HCT116 (cell line): ENCODE results near the gene PLCXD3. TPM values are rescaled to one million over a fixed set of nuclear protein-coding genes. Genes with fewer than 3 reads are reported as not detected.

Experiments used
- ATAC-seq: fragments of 200-7000 bp; cut with Tn5 transposase; 2 replicates; pipeline ENCODE4 v1.9.1; 2020; ENCODE audit warnings: mild to moderate bottlenecking, moderate library complexity
- BruUV-seq: library from RNA; stranded (reverse); fragments of 400-500 nt; replicated peaks from 2 replicates; lab custom pipeline; 2021; lab: Mats Ljungman, UMichigan
- CTCF ChIA-PET: fragments of 300-600 bp; sonication (Branson Sonifier 250); formaldehyde crosslinking; loops from one replicate; lab custom pipeline; 2021; ENCODE audit warnings: antibody characterized with exemption; lab: Charles Lee
- POLR2A ChIA-PET: fragments of 300-600, 350-600 bp; sonication (Branson Sonifier 250); formaldehyde crosslinking; loops from one replicate; lab custom pipeline; 2021; ENCODE audit warnings: antibody characterized with exemption; lab: Charles Lee
- RAD21 ChIA-PET, 2 experiments: fragments of 300-600 bp; sonication (Branson Sonifier 250); formaldehyde crosslinking; loops; one replicate each; lab custom pipeline; 2023; ENCODE audit warnings: low total read pairs in 2 of 2; ENCODE audit not compliant: uncharacterized antibody in 2 of 2, unreplicated experiment in 2 of 2, low non-redundant PET in 1 of 2; lab: Charles Lee
- DNase-seq: peaks from one replicate; pipeline ENCODE4 v3.0.0-alpha.2; 2010; ENCODE audit warnings: low read depth, low spot score
- H2AFZ ChIP-seq: fragments of 200-600 bp; shearing (Covaris generic), sonication (generic); 2 replicates; pipeline ENCODE4 v1.6.1; 2017; ENCODE audit warnings: low read depth, mixed run types, mixed read lengths, antibody characterized with exemption, low read length; ENCODE audit not compliant: poor library complexity, severe bottlenecking
- H3K27ac ChIP-seq: 2 replicates; pipeline ENCODE4 v1.5.1; 2012; ENCODE audit warnings: low read depth, low read length
- H3K27me3 ChIP-seq: fragments of 200-600 bp; sonication (generic); 2 replicates; pipeline ENCODE4 v1.6.1; 2016; ENCODE audit warnings: mixed run types, low read length, mixed read lengths; ENCODE audit not compliant: insufficient read depth
- H3K36me3 ChIP-seq, 2 experiments: fragments of 200-500 bp in 1 of 2; fragments of 200-600 bp in 1 of 2; sonication (Bioruptor generic) in 1 of 2; sonication (generic) in 1 of 2; 2 replicates each; pipeline versions ENCODE4 v1.5.1 to v1.6.1; 2014 to 2016; ENCODE audit warnings: low read length in 2 of 2, inconsistent platforms in 1 of 2, mixed read lengths in 1 of 2, mixed run types in 1 of 2; ENCODE audit not compliant: insufficient read depth in 2 of 2, control insufficient read depth in 1 of 2
- H3K4me1 ChIP-seq, 2 experiments: fragments of 200-600 bp in 1 of 2; sonication (generic) in 1 of 2; 2 replicates each; pipeline versions ENCODE4 v1.5.1 to v1.6.1; 2012 to 2017; ENCODE audit warnings: low read length in 2 of 2, inconsistent platforms in 1 of 2, mild to moderate bottlenecking in 1 of 2, mixed read lengths in 1 of 2, mixed run types in 1 of 2, moderate library complexity in 1 of 2; ENCODE audit not compliant: insufficient read depth in 2 of 2, control insufficient read depth in 1 of 2
- H3K4me2 ChIP-seq: fragments of 200-600 bp; sonication (generic); 2 replicates; pipeline ENCODE4 v1.6.1; 2017; ENCODE audit warnings: mixed run types, low read length, mixed read lengths
- H3K4me3 ChIP-seq, 2 experiments: fragments of 200-600 bp in 1 of 2; sonication (generic) in 1 of 2; replicated peaks in 1 of 2; 2 replicates each; pipeline ENCODE4 v1.5.1; 2011 to 2016; ENCODE audit warnings: low read length in 2 of 2, control low read depth in 1 of 2, low read depth in 1 of 2, mild to moderate bottlenecking in 1 of 2, mixed read lengths in 1 of 2, mixed run types in 1 of 2
- H3K79me2 ChIP-seq: fragments of 200-600 bp; sonication (generic); 2 replicates; pipeline ENCODE4 v1.6.1; 2017; ENCODE audit warnings: mild to moderate bottlenecking, mixed run types, low read length, moderate library complexity, mixed read lengths; ENCODE audit not compliant: insufficient read depth
- H3K9ac ChIP-seq: fragments of 200-600 bp; sonication (generic); 2 replicates; pipeline ENCODE4 v1.6.1; 2016; ENCODE audit warnings: low read length, mixed read lengths
- H3K9me2 ChIP-seq: fragments of 200-600 bp; sonication (generic), shearing (Covaris generic); 2 replicates; pipeline ENCODE4 v1.6.1; 2017; ENCODE audit warnings: mixed run types, mild to moderate bottlenecking, moderate library complexity; ENCODE audit not compliant: insufficient read depth
- H3K9me3 ChIP-seq, 2 experiments: fragments of 200-500 bp in 1 of 2; fragments of 200-600 bp in 1 of 2; sonication (Bioruptor generic) in 1 of 2; sonication (generic) in 1 of 2; 2 replicates each; pipeline ENCODE4 v1.6.1; 2014 to 2017; ENCODE audit warnings: low read length in 2 of 2, mixed read lengths in 2 of 2, inconsistent platforms in 1 of 2, low read depth in 1 of 2, mild to moderate bottlenecking in 1 of 2, mixed run types in 1 of 2, moderate library complexity in 1 of 2; ENCODE audit not compliant: control insufficient read depth in 1 of 2, insufficient read depth in 1 of 2
- H4K20me1 ChIP-seq: fragments of 200-600 bp; sonication (generic), shearing (Covaris generic); 2 replicates; pipeline ENCODE4 v1.6.1; 2017; ENCODE audit warnings: mixed run types, mild to moderate bottlenecking, moderate library complexity; ENCODE audit not compliant: insufficient read depth
- ATF3 ChIP-seq: IDR thresholded peaks from 2 replicates; pipeline ENCODE4 v1.6.1; 2012
- CBX3 ChIP-seq: IDR thresholded peaks from 2 replicates; pipeline ENCODE4 v1.6.1; 2012; ENCODE audit warnings: low read depth
- CEBPB ChIP-seq: IDR thresholded peaks from 2 replicates; pipeline ENCODE4 v1.6.1; 2012; ENCODE audit warnings: low read depth
- EGR1 ChIP-seq: IDR thresholded peaks from 2 replicates; pipeline ENCODE4 v1.6.1; 2012; ENCODE audit warnings: low read depth
- ELF1 ChIP-seq: IDR thresholded peaks from 2 replicates; pipeline ENCODE4 v1.6.1; 2012; ENCODE audit warnings: low read depth, borderline replicate concordance
- EZH2 ChIP-seq: fragments of 200-600 bp; sonication (generic); IDR thresholded peaks from 2 replicates; pipeline ENCODE4 v1.6.1; 2017; ENCODE audit warnings: antibody characterized with exemption, mixed run types
- EZH2phosphoT487 ChIP-seq: fragments of 200-600 bp; IDR thresholded peaks from 2 replicates; pipeline ENCODE4 v1.6.1; 2018; ENCODE audit warnings: antibody characterized with exemption, borderline replicate concordance
- FOSL1 ChIP-seq: IDR thresholded peaks from 2 replicates; pipeline ENCODE4 v1.6.1; 2012; ENCODE audit warnings: low read depth
- JUND ChIP-seq: IDR thresholded peaks from 2 replicates; pipeline ENCODE4 v1.6.1; 2012
- MAX ChIP-seq: IDR thresholded peaks from 2 replicates; pipeline ENCODE4 v1.6.1; 2012
- POLR2A ChIP-seq: IDR thresholded peaks from 2 replicates; pipeline ENCODE4 v1.7.0; 2011; ENCODE audit warnings: borderline replicate concordance; ENCODE audit not compliant: insufficient read depth, insufficient read length; ENCODE audit errors: extremely low read depth
- POLR2AphosphoS5 ChIP-seq: IDR thresholded peaks from 2 replicates; pipeline ENCODE4 v1.6.1; 2011; ENCODE audit warnings: mild to moderate bottlenecking, low read depth, low read length, moderate library complexity
- RAD21 ChIP-seq: IDR thresholded peaks from 2 replicates; pipeline ENCODE4 v1.6.1; 2012; ENCODE audit warnings: low read depth, mild to moderate bottlenecking
- REST ChIP-seq: IDR thresholded peaks from 2 replicates; pipeline ENCODE4 v1.6.1; 2012; ENCODE audit warnings: low read depth
- SIN3A ChIP-seq: IDR thresholded peaks from 2 replicates; pipeline ENCODE4 v1.6.1; 2012; ENCODE audit warnings: low read depth
- SRF ChIP-seq: IDR thresholded peaks from 2 replicates; pipeline ENCODE4 v1.6.1; 2012; ENCODE audit warnings: low read depth
- TCF7L2 ChIP-seq: IDR thresholded peaks from 2 replicates; pipeline ENCODE4 v1.7.0; 2011; ENCODE audit warnings: borderline replicate concordance, inconsistent platforms; ENCODE audit not compliant: insufficient read depth, insufficient read length; ENCODE audit errors: extremely low read depth
- YY1 ChIP-seq: IDR thresholded peaks from 2 replicates; pipeline ENCODE4 v1.6.1; 2011; ENCODE audit warnings: low read length, low read depth, moderate library complexity, mild to moderate bottlenecking; ENCODE audit not compliant: insufficient replicate concordance; ENCODE audit errors: extremely low read depth
- ZFX ChIP-seq: fragments of 450-650 bp; IDR thresholded peaks from 2 replicates; pipeline ENCODE4 v1.6.1; 2017
- ZNF274 ChIP-seq: fragments of 200-500 bp; sonication (Bioruptor generic); IDR thresholded peaks from 2 replicates; pipeline ENCODE4 v1.6.1; 2014; ENCODE audit warnings: mild to moderate bottlenecking, low read depth, low read length, inconsistent platforms
- intact Hi-C: fragments of 100-400 bp; cut with micrococcal nuclease; formaldehyde crosslinking; loops from 2 replicates; pipeline ENCODE4 v1.10.0; 2022
- total RNA-seq: library from RNA; stranded (reverse); gene quantifications from one replicate; pipeline ENCODE4 v1.2.1, GENCODE V29; 2021; ENCODE audit not compliant: unreplicated experiment

PLCXD3 gene
- total RNA-seq, 1 experiment from 2014 or later: not detected

GRCh38 chr5:41369799-41370198 lies 140.6 kb downstream of the PLCXD3 start:
- no peaks in the 10 kb centered on the region for H3K27me3 ChIP-seq
- TF ChIP-seq EGR1 (no peak), POLR2A (no peak), FOSL1 (no peak), EZH2 (no peak), SIN3A (no peak), CBX3 (no peak), JUND (no peak), POLR2AphosphoS5 (no peak), YY1 (no peak), TCF7L2 (no peak), EZH2phosphoT487 (no peak), CEBPB (no peak), REST (no peak), ATF3 (no peak), ZFX (no peak), RAD21 (no peak), ELF1 (no peak), MAX (no peak), ZNF274 (no peak), SRF (no peak)
- H3K9me2 ChIP-seq: no peaks in the 10 kb centered on the region
- no peak overlapping the region for H3K4me3 ChIP-seq
- H2AFZ ChIP-seq: no peak overlapping the region
- no peak overlapping the region for H3K9ac ChIP-seq
- CTCF ChIA-PET: no interaction called here
- BruUV-seq: no TSS peak
- DNase-seq (no peak), ATAC-seq (no peak)
- no peak overlapping the region for H3K27ac ChIP-seq
- RAD21 ChIA-PET: no interaction called here
- intact Hi-C loops: no loop called here
- no peaks in the 10 kb centered on the region for H3K79me2 ChIP-seq
- no peak overlapping the region for H3K4me2 ChIP-seq
- POLR2A ChIA-PET: no interaction called here
- no peaks in the 10 kb centered on the region for H4K20me1 ChIP-seq
- no peaks in the 10 kb centered on the region for H3K36me3 ChIP-seq
- no peaks in the 10 kb centered on the region for H3K9me3 ChIP-seq
- no peaks in the 10 kb centered on the region for H3K4me1 ChIP-seq
